HepG2 (cell line): ENCODE data around the gene ZNF169. TPM values are rescaled to one million over a fixed set of nuclear protein-coding genes. Genes with fewer than 3 reads are reported as not detected.
A peak's percentile ranks its signal among the peaks of the same experiment; 100 is the strongest.
"Not testable (repeated sequence)": the region's sequence is repeated elsewhere in the genome, so short reads cannot be mapped to it uniquely, and the experiment has no call there.

Experiments used
- ATAC-seq: fragments of 200-7000 bp; cut with Tn5 transposase; 3 replicates; pipeline ENCODE4 v1.9.1; 2020; ENCODE audit warnings: mild to moderate bottlenecking, moderate library complexity
- BruUV-seq: library from RNA; stranded (reverse); fragments of 400-500 nt; replicated peaks from 2 replicates; lab custom pipeline; 2021; lab: Mats Ljungman, UMichigan
- CTCF ChIA-PET: fragments of 300-600 bp; formaldehyde crosslinking; extraction: SDS; loops from one replicate; lab custom pipeline; 2021; ENCODE audit warnings: low total read pairs, inconsistent platforms, low intra/inter-chr PET ratio; lab: Yijun Ruan, JAX
- POLR2A ChIA-PET: fragments of 350-600 bp; sonication (Branson Sonifier 250); formaldehyde crosslinking; loops from one replicate; lab custom pipeline; 2020; ENCODE audit warnings: antibody characterized with exemption, inconsistent platforms; lab: Yijun Ruan, JAX
- DNase-seq: peaks from one replicate; pipeline ENCODE4 v3.0.0-alpha.2; 2015; ENCODE audit warnings: low spot score
- FAIRE-seq: peaks from 3 replicates; lab custom pipeline; 2011; peaks lifted over from hg19 to GRCh38; lab: Jason Lieb, UNC
- H2AFZ ChIP-seq: one replicate; pipeline ENCODE4 v1.6.1; 2011; ENCODE audit warnings: low read length, inconsistent platforms
- H3K27ac ChIP-seq: fragments of 300-600 bp; 3 replicates; pipeline ENCODE4 v1.8.0; 2011; ENCODE audit warnings: mixed run types, mild to moderate bottlenecking, mixed read lengths, low read length, inconsistent platforms; ENCODE audit not compliant: insufficient read depth; ENCODE audit errors: extremely low read length
- H3K27me3 ChIP-seq, 2 experiments: fragments of 200-600 bp in 1 of 2; 2 replicates in 1 of 2; 3 replicates in 1 of 2; pipeline versions ENCODE4 v1.6.0 to v1.8.0; 2011; ENCODE audit warnings: low read length in 2 of 2, mild to moderate bottlenecking in 2 of 2, moderate library complexity in 2 of 2, inconsistent platforms in 1 of 2; ENCODE audit not compliant: insufficient read depth in 2 of 2, control insufficient read depth in 1 of 2
- H3K36me3 ChIP-seq, 2 experiments: fragments of 200-600 bp in 1 of 2; replicated peaks in 1 of 2; 2 replicates in 1 of 2; 3 replicates in 1 of 2; pipeline versions ENCODE4 v1.5.1 to v1.8.0; 2011; ENCODE audit warnings: low read length in 2 of 2, inconsistent platforms in 1 of 2; ENCODE audit not compliant: insufficient read depth in 2 of 2, control insufficient read depth in 1 of 2
- H3K4me1 ChIP-seq: 2 replicates; pipeline ENCODE4 v1.5.1; 2012; ENCODE audit warnings: low read length, inconsistent platforms; ENCODE audit not compliant: insufficient read depth
- H3K4me2 ChIP-seq: 2 replicates; pipeline ENCODE4 v1.6.0; 2011; ENCODE audit warnings: low read depth, low read length, inconsistent platforms
- H3K4me3 ChIP-seq, 3 experiments: fragments of 200-600 bp in 1 of 3; sonication (generic), shearing (Covaris generic) in 1 of 3; replicated peaks in 1 of 3; 2 replicates each; pipeline ENCODE4 v1.5.1; 2011 to 2016; ENCODE audit warnings: low read length in 3 of 3, inconsistent platforms in 2 of 3, low read depth in 2 of 3, mild to moderate bottlenecking in 2 of 3, control low read depth in 1 of 3, mixed read lengths in 1 of 3; ENCODE audit not compliant: insufficient read depth in 1 of 3
- H3K79me2 ChIP-seq: one replicate; pipeline ENCODE4 v1.6.1; 2011; ENCODE audit warnings: low read length, inconsistent platforms; ENCODE audit not compliant: insufficient read depth
- H3K9ac ChIP-seq: 2 replicates; pipeline ENCODE4 v1.6.0; 2011; ENCODE audit warnings: mild to moderate bottlenecking, low read depth, low read length, inconsistent platforms; ENCODE audit not compliant: insufficient read depth
- H3K9me3 ChIP-seq: 2 replicates; pipeline ENCODE4 v1.5.1; 2012; ENCODE audit warnings: mild to moderate bottlenecking, low read length
- H4K20me1 ChIP-seq: 2 replicates; pipeline ENCODE4 v1.6.0; 2011; ENCODE audit warnings: inconsistent platforms, mild to moderate bottlenecking, low read length, moderate library complexity; ENCODE audit not compliant: insufficient read depth
- ATF7 ChIP-seq, 2 experiments: fragments of 450-650 bp in 1 of 2; sonication (generic) in 1 of 2; formaldehyde crosslinking in 1 of 2; IDR thresholded peaks; 2 replicates each; pipeline versions ENCODE4 v1.4.0 to v1.6.1; 2016 to 2020; ENCODE audit warnings: antibody characterized with exemption in 1 of 2, mild to moderate bottlenecking in 1 of 2, missing genetic modification reagents in 1 of 2
- GATA4 ChIP-seq: sonication (generic); IDR thresholded peaks from 2 replicates; pipeline ENCODE4 v1.6.1; 2016; ENCODE audit warnings: antibody characterized with exemption, low read depth, borderline replicate concordance
- GTF2F1 ChIP-seq: fragments of 150-350 bp; IDR thresholded peaks from 2 replicates; pipeline ENCODE4 v1.6.1; 2014; ENCODE audit warnings: low read length
- HNRNPH1 ChIP-seq: fragments of 200-400 bp; formaldehyde crosslinking; optimal IDR thresholded peaks from 2 replicates; pipeline ENCODE3; 2017; ENCODE audit warnings: mild to moderate bottlenecking, low read depth, low read length
- MAFF ChIP-seq: IDR thresholded peaks from 2 replicates; pipeline ENCODE4 v1.6.1; 2011; ENCODE audit warnings: low read depth, low read length, improper control_type of control experiment
- MAFK ChIP-seq, 2 experiments: IDR thresholded peaks in 1 of 2; conservative IDR thresholded peaks in 1 of 2; 2 replicates each; pipeline ENCODE4 v1.6.1; 2011; ENCODE audit warnings: improper control_type of control experiment in 2 of 2, low read length in 2 of 2
- PATZ1 ChIP-seq: sonication (generic); formaldehyde crosslinking; IDR thresholded peaks from 2 replicates; pipeline ENCODE4 v1.4.0; 2020; ENCODE audit warnings: missing genetic modification reagents
- ZNF746 ChIP-seq: sonication (generic); formaldehyde crosslinking; IDR thresholded peaks from 2 replicates; pipeline ENCODE4 v1.8.0; 2022; ENCODE audit warnings: mild to moderate bottlenecking, missing genetic modification reagents
- WGBS: methylation state at CpG from one replicate; pipeline ENCODE4 v1.1.6; 2017; ENCODE audit warnings: low lambda C conversion rate; 5-methylcytosine and 5-hydroxymethylcytosine counted together
- in situ Hi-C: cut with HindIII; loops from 2 replicates; pipeline ENCODE4 v1.10.0; 2017; ENCODE audit warnings: low pct_unique_long_range_greater_than_20kb; ENCODE audit not compliant: extremely low pct_ligation_motif_present
- intact Hi-C: fragments of 100-400 bp; cut with micrococcal nuclease; formaldehyde crosslinking; loops from one replicate; pipeline ENCODE4 v1.10.0; 2022; ENCODE audit not compliant: unreplicated experiment
- polyA plus RNA-seq, 8 experiments: library from polyadenylated mRNA; depleted of rRNA in 3 of 8; stranded (reverse) in 7 of 8; unstranded in 1 of 8; fragments of >200 nt; fragmentation: Illumina TruSeq in 4 of 8; extraction: Trizol in 4 of 8; gene quantifications; 2 replicates each; pipeline versions ENCODE4 v1.2.1 to v1.2.3, GENCODE V29; 2011 to 2016; ENCODE audit warnings: low read depth in 4 of 8, missing spikeins in 1 of 8, mixed read lengths in 1 of 8; ENCODE audit not compliant: insufficient read depth in 1 of 8
- total RNA-seq, 5 experiments: library from RNA; depleted of rRNA; stranded (reverse); fragments of >200 nt; fragmentation: Illumina TruSeq; extraction: Trizol; gene quantifications; 2 replicates each; pipeline ENCODE4 v1.2.3, GENCODE V29; 2016; ENCODE audit warnings: low read depth in 1 of 5
- TF ChIP-seq, protein P1 (sequence below): IDR thresholded peaks from 2 replicates; pipeline ENCODE4 v1.6.1; 2016; ENCODE audit warnings: low read depth, missing genetic modification reagents, missing compliant biosample characterization
- TF ChIP-seq, protein P2 (sequence below): sonication (generic); formaldehyde crosslinking; IDR thresholded peaks from 2 replicates; pipeline ENCODE4 v1.4.0; 2020; ENCODE audit warnings: missing genetic modification reagents

Gene ZNF169
- total and polyA plus RNA-seq, 2 of the 13 experiments (the other 11 are each of a cell fraction or from before 2014, with no cell fraction given), result 2.1 to 6.3 TPM

DNA sequence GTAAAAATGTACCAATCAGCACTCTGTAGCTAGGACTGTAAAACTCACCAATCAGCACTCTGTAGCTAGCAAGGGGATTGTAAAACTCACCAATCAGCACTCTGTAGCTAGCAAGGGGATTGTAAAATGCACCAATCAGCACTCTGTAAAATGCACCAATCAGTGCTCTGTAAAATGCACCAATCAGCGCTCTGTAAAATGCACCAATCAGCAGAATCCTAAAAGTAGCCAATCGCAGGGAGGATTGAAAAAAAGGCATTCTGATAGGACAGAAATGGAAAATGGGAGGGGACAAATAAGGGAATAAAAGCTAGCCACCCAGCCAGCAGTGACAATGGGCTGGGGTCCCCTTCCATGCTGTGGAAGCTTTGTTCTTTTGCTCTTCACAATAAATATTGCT is 33.7 kb upstream of the ZNF169 start:
- H3K4me3 ChIP-seq, CTCF ChIA-PET, BruUV-seq, H2AFZ ChIP-seq, DNase-seq, H3K27me3 ChIP-seq, in situ Hi-C loops, H3K4me1 ChIP-seq, ATAC-seq, H3K4me2 ChIP-seq, intact Hi-C loops, H3K79me2 ChIP-seq, H4K20me1 ChIP-seq, H3K36me3 ChIP-seq, FAIRE-seq, POLR2A ChIA-PET, H3K9ac ChIP-seq, H3K27ac ChIP-seq, H3K9me3 ChIP-seq: not testable (repeated sequence)
- TF ChIP-seq MAFF (0 out of 2 replicates have a peak, but pooled peaks have one; percentile 27), MAFK (conservative IDR thresholded peaks at IDR 0.05 in 1 of 2, IDR thresholded peaks at IDR 0.05 in 1 of 2; ENCODE audit: low read length in 2 of 2) (peak in 1 of 2 experiments; percentile 40; a peak in 3 of 4 replicates)
- WGBS, result 35% methylated on average over 2 of the region's 2 CpGs

DNA sequence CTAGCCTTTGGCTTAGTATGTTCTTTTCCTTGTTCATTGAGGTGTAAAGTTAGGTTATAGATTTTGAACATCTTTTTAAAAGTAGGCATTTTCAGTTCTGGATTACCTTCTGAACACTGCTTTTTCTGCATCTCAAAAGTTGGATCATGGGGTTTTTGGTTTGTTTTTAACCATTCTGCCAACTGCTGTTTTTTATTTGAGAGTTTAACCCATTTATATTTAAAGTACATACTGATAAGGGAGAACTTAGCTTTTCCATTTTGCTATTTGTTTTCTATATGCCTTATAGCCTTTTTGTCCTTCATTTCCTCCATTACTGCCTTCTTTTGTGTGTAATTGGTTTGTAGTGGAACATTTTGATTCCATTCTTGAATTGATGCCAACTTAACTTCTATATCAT is 30.5 kb upstream of the ZNF169 start:
- Histone ChIP-seq H3K4me1 (no peaks in the 10 kb centered on the region), H3K27ac (no peak overlapping the region), H3K79me2 (no peaks in the 10 kb centered on the region), H3K27me3 (no peaks in the 10 kb centered on the region), H4K20me1 (no peaks in the 10 kb centered on the region), H3K9me3 (no peaks in the 10 kb centered on the region), H3K9ac (no peak overlapping the region), H3K4me3 (no peak overlapping the region), H2AFZ (no peak overlapping the region), H3K4me2 (no peak overlapping the region), H3K36me3 (no peaks in the 10 kb centered on the region)
- ATAC-seq (no peak), FAIRE-seq (no peak), DNase-seq (no peak)
- ChIA-PET CTCF (no interaction called here), POLR2A (no interaction called here)
- no TSS peak for BruUV-seq
- intact Hi-C loops, result no loop called here
- in situ Hi-C loops, result no loop called here
- TF ChIP-seq PATZ1 (CRISPR knock-in tag) (no peak), HNRNPH1 (no peak), GATA4 (no peak), GTF2F1 (no peak), ATF7 (IDR thresholded peaks at IDR 0.05) (no peak), ATF7 (CRISPR knock-in tag; IDR thresholded peaks at IDR 0.05) (no peak), ZNF746 (CRISPR knock-in tag) (no peak)
- TF ChIP-seq, protein P1, sequence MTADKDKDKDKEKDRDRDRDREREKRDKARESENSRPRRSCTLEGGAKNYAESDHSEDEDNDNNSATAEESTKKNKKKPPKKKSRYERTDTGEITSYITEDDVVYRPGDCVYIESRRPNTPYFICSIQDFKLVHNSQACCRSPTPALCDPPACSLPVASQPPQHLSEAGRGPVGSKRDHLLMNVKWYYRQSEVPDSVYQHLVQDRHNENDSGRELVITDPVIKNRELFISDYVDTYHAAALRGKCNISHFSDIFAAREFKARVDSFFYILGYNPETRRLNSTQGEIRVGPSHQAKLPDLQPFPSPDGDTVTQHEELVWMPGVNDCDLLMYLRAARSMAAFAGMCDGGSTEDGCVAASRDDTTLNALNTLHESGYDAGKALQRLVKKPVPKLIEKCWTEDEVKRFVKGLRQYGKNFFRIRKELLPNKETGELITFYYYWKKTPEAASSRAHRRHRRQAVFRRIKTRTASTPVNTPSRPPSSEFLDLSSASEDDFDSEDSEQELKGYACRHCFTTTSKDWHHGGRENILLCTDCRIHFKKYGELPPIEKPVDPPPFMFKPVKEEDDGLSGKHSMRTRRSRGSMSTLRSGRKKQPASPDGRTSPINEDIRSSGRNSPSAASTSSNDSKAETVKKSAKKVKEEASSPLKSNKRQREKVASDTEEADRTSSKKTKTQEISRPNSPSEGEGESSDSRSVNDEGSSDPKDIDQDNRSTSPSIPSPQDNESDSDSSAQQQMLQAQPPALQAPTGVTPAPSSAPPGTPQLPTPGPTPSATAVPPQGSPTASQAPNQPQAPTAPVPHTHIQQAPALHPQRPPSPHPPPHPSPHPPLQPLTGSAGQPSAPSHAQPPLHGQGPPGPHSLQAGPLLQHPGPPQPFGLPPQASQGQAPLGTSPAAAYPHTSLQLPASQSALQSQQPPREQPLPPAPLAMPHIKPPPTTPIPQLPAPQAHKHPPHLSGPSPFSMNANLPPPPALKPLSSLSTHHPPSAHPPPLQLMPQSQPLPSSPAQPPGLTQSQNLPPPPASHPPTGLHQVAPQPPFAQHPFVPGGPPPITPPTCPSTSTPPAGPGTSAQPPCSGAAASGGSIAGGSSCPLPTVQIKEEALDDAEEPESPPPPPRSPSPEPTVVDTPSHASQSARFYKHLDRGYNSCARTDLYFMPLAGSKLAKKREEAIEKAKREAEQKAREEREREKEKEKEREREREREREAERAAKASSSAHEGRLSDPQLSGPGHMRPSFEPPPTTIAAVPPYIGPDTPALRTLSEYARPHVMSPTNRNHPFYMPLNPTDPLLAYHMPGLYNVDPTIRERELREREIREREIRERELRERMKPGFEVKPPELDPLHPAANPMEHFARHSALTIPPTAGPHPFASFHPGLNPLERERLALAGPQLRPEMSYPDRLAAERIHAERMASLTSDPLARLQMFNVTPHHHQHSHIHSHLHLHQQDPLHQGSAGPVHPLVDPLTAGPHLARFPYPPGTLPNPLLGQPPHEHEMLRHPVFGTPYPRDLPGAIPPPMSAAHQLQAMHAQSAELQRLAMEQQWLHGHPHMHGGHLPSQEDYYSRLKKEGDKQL (CRISPR knock-in tag), result no peak
- TF ChIP-seq, protein P2, sequence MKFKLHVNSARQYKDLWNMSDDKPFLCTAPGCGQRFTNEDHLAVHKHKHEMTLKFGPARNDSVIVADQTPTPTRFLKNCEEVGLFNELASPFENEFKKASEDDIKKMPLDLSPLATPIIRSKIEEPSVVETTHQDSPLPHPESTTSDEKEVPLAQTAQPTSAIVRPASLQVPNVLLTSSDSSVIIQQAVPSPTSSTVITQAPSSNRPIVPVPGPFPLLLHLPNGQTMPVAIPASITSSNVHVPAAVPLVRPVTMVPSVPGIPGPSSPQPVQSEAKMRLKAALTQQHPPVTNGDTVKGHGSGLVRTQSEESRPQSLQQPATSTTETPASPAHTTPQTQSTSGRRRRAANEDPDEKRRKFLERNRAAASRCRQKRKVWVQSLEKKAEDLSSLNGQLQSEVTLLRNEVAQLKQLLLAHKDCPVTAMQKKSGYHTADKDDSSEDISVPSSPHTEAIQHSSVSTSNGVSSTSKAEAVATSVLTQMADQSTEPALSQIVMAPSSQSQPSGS (CRISPR knock-in tag), result no peak
